Spleen (tissue), 11 donors: Measurements from ENCODE around the gene PRKCA. TPM values are rescaled to one million over a fixed set of nuclear protein-coding genes. Genes with fewer than 3 reads are reported as not detected.

Experiments
- DNase-seq: peaks from one replicate; pipeline ENCODE4 v3.0.0-alpha.2; 2020
- H3K27ac ChIP-seq, 8 donors: fragments of 200-600 bp; sonication (generic) in 7 of 8; 1 replicate in 4 of 8; 2 replicates in 4 of 8; pipeline versions ENCODE4 v1.5.0 to v1.8.0; 2016 to 2021; ENCODE audit warnings: inconsistent platforms in 4 of 8, mild to moderate bottlenecking in 4 of 8, moderate library complexity in 1 of 8
- H3K27me3 ChIP-seq, 7 donors: fragments of 200-600 bp; sonication (generic) in 6 of 7; replicated peaks in 1 of 7; 1 replicate in 4 of 7; 2 replicates in 3 of 7; pipeline versions ENCODE4 v1.5.0 to v1.8.0; 2016 to 2021; ENCODE audit warnings: inconsistent platforms in 3 of 7, mild to moderate bottlenecking in 1 of 7
- H3K36me3 ChIP-seq, 6 donors: fragments of 200-600 bp; sonication (generic) in 5 of 6; 1 replicate in 4 of 6; 2 replicates in 2 of 6; pipeline versions ENCODE4 v1.5.0 to v1.8.0; 2016 to 2021; ENCODE audit warnings: inconsistent platforms in 2 of 6
- H3K4me1 ChIP-seq, 6 donors: fragments of 200-600 bp; sonication (generic) in 5 of 6; 1 replicate in 3 of 6; 2 replicates in 3 of 6; pipeline versions ENCODE4 v1.5.0 to v1.8.0; 2016 to 2021; ENCODE audit warnings: inconsistent platforms in 3 of 6
- H3K4me3 ChIP-seq, 8 donors: fragments of 200-600 bp; sonication (generic) in 7 of 8; 1 replicate in 4 of 8; 2 replicates in 4 of 8; pipeline versions ENCODE4 v1.5.0 to v1.8.0; 2016 to 2021; ENCODE audit warnings: inconsistent platforms in 4 of 8, mild to moderate bottlenecking in 4 of 8, moderate library complexity in 2 of 8
- H3K9me3 ChIP-seq, 8 donors: fragments of 200-600 bp; sonication (generic) in 7 of 8; 1 replicate in 4 of 8; 2 replicates in 4 of 8; pipeline versions ENCODE4 v1.5.0 to v1.8.0; 2016 to 2021; ENCODE audit warnings: inconsistent platforms in 4 of 8
- POLR2A ChIP-seq, 3 donors: fragments of 450-650 bp; IDR thresholded peaks; one replicate each; pipeline ENCODE4 v1.5.1; 2017; ENCODE audit warnings: antibody characterized with exemption in 3 of 3, mild to moderate bottlenecking in 1 of 3
- POLR2AphosphoS5 ChIP-seq, 3 donors: sonication (generic); formaldehyde crosslinking; IDR thresholded peaks; one replicate each; pipeline ENCODE4 v1.5.1; 2017; ENCODE audit warnings: antibody characterized with exemption in 3 of 3
- WGBS, 5 donors: extraction: QIAGEN DNeasy Blood & Tissue Kit in 3 of 5; methylation state at CpG; one replicate each; pipeline versions ENCODE4 v1.1.5 to v1.1.7; 2013 to 2018; 5-methylcytosine and 5-hydroxymethylcytosine counted together
- intact Hi-C: fragments of 100-400 bp; cut with DNase I; formaldehyde crosslinking; loops from one replicate; pipeline ENCODE4 v1.15.0; 2023; ENCODE audit warnings: low total_unique reads
- polyA plus RNA-seq, 3 donors: library from polyadenylated mRNA; stranded (reverse); fragments of 200-250 nt; gene quantifications; one replicate each; pipeline ENCODE4 v1.2.1, GENCODE V29; 2013
- total RNA-seq, 7 donors: library from RNA; depleted of rRNA in 3 of 7; stranded (reverse); fragments of >200 nt in 3 of 7; fragmentation: NEBNext Ultra II Directional in 4 of 7; extraction: Animal tissue kit (Norgen Biotek cat#: 25700) in 4 of 7; gene quantifications; one replicate each; pipeline versions ENCODE4 v1.1.0 to v1.2.1, GENCODE V29; 2016 to 2021
- TF ChIP-seq, protein P1 (sequence below), 11 experiments: fragments of 200-600 bp in 7 of 11; fragments of 450-650 bp in 4 of 11; sonication (generic) in 4 of 11; IDR thresholded peaks in 8 of 11; conservative IDR thresholded peaks in 3 of 11; 1 replicate in 7 of 11; 2 replicates in 4 of 11; pipeline versions ENCODE4 v1.4.0 to v1.8.0; 2016 to 2021; ENCODE audit warnings: antibody characterized with exemption in 11 of 11, inconsistent platforms in 4 of 11, mild to moderate bottlenecking in 1 of 11
- donor health status: healthy with polysubstance abuse.
- donor health status: DM: no; HTN: no; CAD: no; lungs with moderate emphysema.
- donor health status: DM: no; HTN: no; CAD: no.
- donor health status: Bipolar disorder and iron deficiency.
- donor health status: healthy.
- donor health status: DM: no; HTN: no; CAD: no.
- donor health status: DM: yes; HTN: yes; CAD: no.

PRKCA gene
- total and polyA plus RNA-seq, 10 donors, result 1.7 to 59.7 (median 31.2) TPM

- Histone ChIP-seq H3K27me3 (no peaks in the 10 kb centered on the region), H3K36me3 (no peaks in the 10 kb centered on the region), H3K27ac (no peak overlapping the region), H3K4me1 (peaks cover 0 to 24% (median 9%) of the 10 kb centered on the region in 6 donors), H3K4me3 (no peak overlapping the region), H3K9me3 (no peaks in the 10 kb centered on the region)
- TF ChIP-seq POLR2AphosphoS5 (IDR thresholded peaks at IDR 0.05), result no peak
- no peak for TF ChIP-seq POLR2A (IDR thresholded peaks at IDR 0.05)
- TF ChIP-seq, protein P1, sequence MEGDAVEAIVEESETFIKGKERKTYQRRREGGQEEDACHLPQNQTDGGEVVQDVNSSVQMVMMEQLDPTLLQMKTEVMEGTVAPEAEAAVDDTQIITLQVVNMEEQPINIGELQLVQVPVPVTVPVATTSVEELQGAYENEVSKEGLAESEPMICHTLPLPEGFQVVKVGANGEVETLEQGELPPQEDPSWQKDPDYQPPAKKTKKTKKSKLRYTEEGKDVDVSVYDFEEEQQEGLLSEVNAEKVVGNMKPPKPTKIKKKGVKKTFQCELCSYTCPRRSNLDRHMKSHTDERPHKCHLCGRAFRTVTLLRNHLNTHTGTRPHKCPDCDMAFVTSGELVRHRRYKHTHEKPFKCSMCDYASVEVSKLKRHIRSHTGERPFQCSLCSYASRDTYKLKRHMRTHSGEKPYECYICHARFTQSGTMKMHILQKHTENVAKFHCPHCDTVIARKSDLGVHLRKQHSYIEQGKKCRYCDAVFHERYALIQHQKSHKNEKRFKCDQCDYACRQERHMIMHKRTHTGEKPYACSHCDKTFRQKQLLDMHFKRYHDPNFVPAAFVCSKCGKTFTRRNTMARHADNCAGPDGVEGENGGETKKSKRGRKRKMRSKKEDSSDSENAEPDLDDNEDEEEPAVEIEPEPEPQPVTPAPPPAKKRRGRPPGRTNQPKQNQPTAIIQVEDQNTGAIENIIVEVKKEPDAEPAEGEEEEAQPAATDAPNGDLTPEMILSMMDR (IDR thresholded peaks at IDR 0.05 in 8 of 11, conservative IDR thresholded peaks at IDR 0.05 in 3 of 11), result no peak
- no peak for DNase-seq
- intact Hi-C loops, result no loop called here
- 17 to 24% (median 20%) methylated on average over 2 of the region's 2 CpGs for WGBS, 5 donors
Measured at GRCh38 chr17:66386498-66387351, 84.3 kb downstream of the PRKCA start.

GRCh38 chr17:66387392-66387981, 85.1 kb downstream of the PRKCA start:
- H3K4me1 ChIP-seq, result peaks cover 0 to 23% (median 5%) of the 10 kb centered on the region in 6 donors
- no peaks in the 10 kb centered on the region for H3K27me3 ChIP-seq
- H3K27ac ChIP-seq, result no peak overlapping the region
- no peak for DNase-seq
- H3K9me3 ChIP-seq, result no peaks in the 10 kb centered on the region
- WGBS, 5 donors, result 65 to 83% (median 79%) methylated on average over 7 of the region's 7 CpGs
- no peak overlapping the region for H3K4me3 ChIP-seq
- no peaks in the 10 kb centered on the region for H3K36me3 ChIP-seq
- TF ChIP-seq POLR2AphosphoS5 (IDR thresholded peaks at IDR 0.05) (no peak), POLR2A (IDR thresholded peaks at IDR 0.05) (no peak)
- TF ChIP-seq, protein P1 (IDR thresholded peaks at IDR 0.05 in 8 of 11, conservative IDR thresholded peaks at IDR 0.05 in 3 of 11), result no peak
- intact Hi-C loops, result no loop called here

GRCh38 chr17:66392783-66393437, 90.5 kb downstream of the PRKCA start:
- WGBS, 5 donors, result 86 to 90% (median 89%) methylated on average over 7 of the region's 7 CpGs

More at GRCh38 chr17:66392783-66393437, 90.5 kb downstream of the PRKCA start:
- Histone ChIP-seq H3K27ac (no peak overlapping the region), H3K9me3 (no peaks in the 10 kb centered on the region), H3K4me1 (peaks cover 0 to 7% (median 0%) of the 10 kb centered on the region in 6 donors), H3K27me3 (no peaks in the 10 kb centered on the region), H3K4me3 (no peak overlapping the region), H3K36me3 (no peaks in the 10 kb centered on the region)
- TF ChIP-seq POLR2A (IDR thresholded peaks at IDR 0.05) (no peak), POLR2AphosphoS5 (IDR thresholded peaks at IDR 0.05) (no peak)
- TF ChIP-seq, protein P1 (IDR thresholded peaks at IDR 0.05 in 8 of 11, conservative IDR thresholded peaks at IDR 0.05 in 3 of 11), result no peak
- intact Hi-C loops, result no loop called here
- DNase-seq, result no peak
